AG09309 (cell line): Measurements from ENCODE around the gene IL24.
A peak's percentile ranks its signal among the peaks of the same experiment; 100 is the strongest.

Experiments used
- DNase-seq: peaks from one replicate; pipeline ENCODE4 v3.0.0-alpha.2; 2010; ENCODE audit warnings: low read depth
- H3K4me3 ChIP-seq: 2 replicates; pipeline ENCODE4 v1.5.1; 2011; ENCODE audit warnings: mild to moderate bottlenecking, low read depth, low read length, moderate library complexity; ENCODE audit not compliant: control insufficient read depth
- CTCF ChIP-seq: IDR thresholded peaks from 2 replicates; pipeline ENCODE4 v1.5.1; 2011; ENCODE audit warnings: mild to moderate bottlenecking, low read depth, low read length, inconsistent platforms; ENCODE audit not compliant: insufficient read depth, control insufficient read depth; ENCODE audit errors: missing control alignments

Gene IL24

DNA sequence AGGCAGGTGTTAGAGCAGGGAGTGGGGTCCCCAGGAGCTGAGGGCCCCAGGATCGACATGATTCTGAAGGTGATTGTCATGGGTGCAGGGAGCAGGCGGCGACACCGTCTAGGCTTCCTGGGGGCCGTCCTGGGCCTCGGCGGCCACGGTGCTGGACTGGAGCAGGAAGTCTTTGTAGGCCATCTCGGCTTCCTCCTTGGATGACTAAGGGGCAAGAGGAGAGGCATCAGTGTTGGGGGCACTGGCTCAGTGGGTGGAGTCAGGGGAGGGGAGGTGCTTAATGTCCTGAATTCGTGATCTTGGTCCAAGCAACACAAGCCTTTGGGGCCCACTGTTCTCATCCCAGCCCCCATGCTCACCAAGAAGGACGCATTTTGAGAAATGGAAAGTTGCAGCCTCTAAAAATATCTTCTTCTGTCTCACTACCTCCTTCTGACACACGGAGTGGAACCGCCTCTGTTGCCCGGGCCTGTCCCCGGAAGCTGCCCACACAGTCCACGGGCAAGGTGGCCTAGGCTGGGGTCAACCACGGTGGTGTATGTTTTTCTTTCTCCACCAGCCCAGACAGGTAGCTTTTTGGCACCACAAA, 33.1 kb downstream of the IL24 start:
- H3K4me3 ChIP-seq: no peak overlapping the region
- DNase-seq: no peak
- TF ChIP-seq CTCF: no peak

DNA sequence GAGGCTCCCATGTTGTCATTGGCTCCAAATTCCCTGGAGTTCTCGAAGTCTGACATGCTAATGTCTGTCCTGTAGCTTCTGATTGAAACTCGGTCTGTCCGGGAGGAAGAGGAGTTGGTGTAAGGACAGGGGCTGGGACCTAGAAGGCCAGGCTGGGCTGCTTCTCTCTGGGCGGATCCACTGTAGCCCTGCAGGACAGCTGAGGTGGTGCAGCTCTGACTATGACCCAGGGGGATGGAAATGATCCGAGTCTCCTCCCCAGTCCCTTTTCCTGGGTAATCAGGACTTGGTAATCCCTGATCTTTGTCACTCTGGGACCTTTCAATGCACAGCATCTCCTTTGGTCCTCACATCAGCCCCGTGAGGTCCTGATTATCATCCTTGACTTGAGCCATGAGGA, 34.5 kb downstream of the IL24 start:
- no peak for DNase-seq
- no peak for TF ChIP-seq CTCF
- H3K4me3 ChIP-seq: no peak overlapping the region

DNA sequence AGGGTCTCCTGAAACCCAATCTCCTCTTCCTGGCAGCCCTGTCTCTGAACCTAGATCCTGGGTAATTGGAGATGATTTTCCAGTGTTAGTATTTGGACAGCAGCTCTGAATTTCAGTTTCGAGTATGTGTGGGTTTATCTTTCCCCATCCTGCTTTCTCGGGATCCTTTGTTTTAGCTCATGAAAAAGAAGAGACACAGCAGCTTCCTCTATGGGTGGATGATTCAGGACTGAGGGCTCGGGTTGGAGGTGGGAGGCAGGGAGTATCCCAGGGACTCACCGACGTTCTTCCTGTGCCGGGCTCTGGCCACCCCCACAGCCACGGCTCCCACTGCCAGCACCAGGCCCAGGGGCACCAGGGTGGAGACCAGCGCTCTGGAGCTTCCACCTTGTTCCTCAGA, 34.9 kb downstream of the IL24 start:
- H3K4me3 ChIP-seq: no peak overlapping the region
- no peak for TF ChIP-seq CTCF

GRCh38 chr1:206933333-206933945, 36.2 kb downstream of the IL24 start:
- no peak for DNase-seq
- no peak overlapping the region for H3K4me3 ChIP-seq
- peak; percentile 54 for TF ChIP-seq CTCF

More for the DNA sequence above, 34.9 kb downstream of the IL24 start:
- no peak for DNase-seq

DNA sequence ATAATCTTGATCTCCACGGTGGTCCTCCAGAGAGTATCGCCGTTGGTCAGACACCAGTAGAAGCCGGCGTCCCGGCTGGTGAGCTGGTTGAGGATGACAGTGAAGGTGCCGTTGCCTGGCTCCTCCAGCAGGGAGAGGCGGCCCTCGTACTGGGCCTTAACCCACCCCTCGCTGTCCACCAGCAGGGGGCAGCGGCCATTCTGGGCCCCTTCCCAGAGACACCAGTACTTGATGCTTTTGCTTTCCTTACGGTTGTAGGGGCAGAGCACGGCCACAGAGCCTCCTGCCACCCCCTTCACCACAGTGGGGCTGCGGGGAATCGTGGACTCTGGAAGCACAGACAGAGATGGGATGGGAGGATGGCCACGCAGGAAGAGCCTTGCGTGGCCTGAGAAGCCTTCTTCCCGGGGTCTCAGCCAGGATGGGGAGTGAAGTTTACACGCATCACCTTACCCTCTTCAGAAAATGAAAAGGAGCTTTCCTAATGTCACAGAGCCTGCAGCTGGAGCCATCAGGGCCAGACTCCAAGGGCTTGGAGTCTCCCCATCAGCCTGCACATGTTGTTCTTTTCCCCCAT, 38.3 kb downstream of the IL24 start:
- TF ChIP-seq CTCF: peak; percentile 36
- no peak overlapping the region for H3K4me3 ChIP-seq
- no peak for DNase-seq

- DNase-seq: no peak
- H3K4me3 ChIP-seq: no peak overlapping the region
- TF ChIP-seq CTCF: no peak
These were observed 40.2 kb downstream of the IL24 start for GRCh38 chr1:206937425-206937824.
